Right ventricle myocardium inferior (tissue), 1 donor: ENCODE results near the gene TGFBR3L. TPM values are rescaled to one million over a fixed set of nuclear protein-coding genes. Genes with fewer than 3 reads are reported as not detected.
"Not testable (repeated sequence)": the region's sequence is repeated elsewhere in the genome, so short reads cannot be mapped to it uniquely, and the experiment has no call there.

ENCODE experiments used
- ATAC-seq: fragments of 200-7000 bp; cut with Tn5 transposase; one replicate; pipeline ENCODE4 v1.9.1; 2020; ENCODE audit warnings: mild to moderate bottlenecking, moderate library complexity
- DNase-seq: peaks from one replicate; pipeline ENCODE4 v3.0.0; 2021; ENCODE audit errors: missing footprints
- intact Hi-C: fragments of 100-400 bp; cut with DNase I; formaldehyde crosslinking; loops from one replicate; pipeline ENCODE4 v1.11.0; 2022
- total RNA-seq: library from RNA; stranded (reverse); fragmentation: NEBNext Ultra II Directional; extraction: Animal tissue kit (Norgen Biotek cat#: 25700); gene quantifications from one replicate; pipeline ENCODE4 v1.2.1, GENCODE V29; 2021
- donor health status: DM: no; HTN: yes; CAD: no; lungs with severe emphysema.

Gene TGFBR3L
- total RNA-seq, 1 donor from 2014 or later: 7.2 TPM

GRCh38 chr19:7933828-7934725, 19.4 kb downstream of the TGFBR3L start:
- DNase-seq (no peak), ATAC-seq (no peak)
- intact Hi-C loops: no loop called here

DNA sequence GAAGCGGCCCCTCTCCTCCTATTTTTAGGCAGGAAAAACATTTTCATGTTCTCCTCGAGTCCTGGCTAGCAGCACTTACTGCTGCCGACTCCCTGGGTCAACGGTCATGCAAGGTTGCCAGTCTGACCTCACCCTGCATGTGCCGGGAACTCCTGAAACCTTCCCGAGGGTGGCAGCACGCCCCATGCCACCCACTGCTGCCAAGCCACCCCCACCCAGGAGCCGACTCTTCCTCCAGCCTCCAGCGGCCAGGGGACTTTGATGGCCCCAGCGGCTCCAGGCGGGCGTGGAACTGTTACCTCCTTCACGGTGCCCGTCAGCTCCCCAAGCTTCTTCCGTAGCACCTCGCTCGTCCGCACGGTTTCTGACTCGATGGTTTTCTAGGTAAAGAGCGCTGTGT, 20.1 kb downstream of the TGFBR3L start:
- ATAC-seq (no peak), DNase-seq (peak; percentile 56)
- intact Hi-C loops: no loop called here

- DNase-seq (no peak), ATAC-seq (no peak)
Measured at GRCh38 chr19:7940841-7941240, 26.2 kb downstream of the TGFBR3L start.

DNA sequence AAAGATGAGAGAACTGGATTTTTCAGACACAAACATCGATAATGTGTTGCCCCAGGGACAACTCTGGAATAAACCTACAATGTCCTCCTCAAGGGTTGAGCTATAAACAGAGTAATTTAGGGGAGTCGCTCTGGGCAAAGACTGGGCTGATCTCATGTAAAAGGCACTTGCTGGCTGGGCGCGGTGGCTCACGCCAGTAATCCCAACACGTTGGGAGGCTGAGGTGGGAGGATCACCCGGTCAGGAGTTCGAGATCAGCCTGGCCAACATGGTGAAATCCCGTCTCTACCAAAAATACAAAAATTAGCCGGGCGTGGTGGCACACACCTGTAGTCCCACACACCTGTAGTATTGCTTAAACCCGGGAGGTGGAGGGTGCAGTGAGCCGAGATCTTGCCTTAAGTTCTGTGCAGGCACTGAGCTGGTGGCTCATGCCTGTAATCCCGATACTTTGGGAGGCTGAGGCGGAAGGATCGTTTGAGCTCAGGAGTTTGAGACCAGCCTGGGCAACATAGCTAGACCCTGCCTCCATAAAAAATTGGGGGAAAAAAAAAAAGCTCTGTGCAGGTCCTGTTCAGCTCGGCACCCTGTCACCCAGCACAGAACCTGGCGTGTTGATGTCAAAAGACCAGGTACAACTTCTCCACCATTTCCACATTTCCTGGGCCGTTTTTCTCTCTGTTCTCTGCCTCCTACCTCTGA, 27.4 kb downstream of the TGFBR3L start:
- ATAC-seq (no peak), DNase-seq (no peak)
- intact Hi-C loops: loop anchor here (2.0 to 5.0 kb wide), 2 partner anchors 21 to 215 kb away; partner anchors contain the start of gene SNAPC2

More at GRCh38 chr19:7940841-7941240, 26.2 kb downstream of the TGFBR3L start:
- intact Hi-C loops: loop anchor here (5.0 kb wide), 1 partner anchor 216 kb away; no protein-coding TSS in a partner anchor

DNA sequence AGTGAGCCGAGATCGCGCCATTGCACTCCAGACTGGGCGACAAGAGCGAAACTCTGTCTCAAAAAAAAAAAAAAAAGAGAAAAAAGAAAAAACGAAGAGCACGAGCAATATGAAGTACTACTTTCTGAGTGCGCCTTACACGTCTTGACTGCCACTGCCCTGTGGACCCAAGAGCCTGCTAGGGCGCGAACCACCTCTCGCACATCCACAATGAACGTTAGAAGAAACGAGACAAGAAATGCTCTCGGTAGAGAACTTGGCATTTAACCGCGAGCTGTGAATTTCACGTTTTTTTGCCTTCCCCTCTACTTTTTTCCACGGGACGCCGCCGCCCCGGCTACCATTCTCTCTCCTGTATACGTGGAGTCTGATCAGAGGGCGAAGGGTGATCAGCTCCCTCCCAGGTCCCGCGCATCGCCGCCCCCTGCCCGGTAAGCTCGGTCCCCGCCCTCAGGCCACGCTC, 28.4 kb downstream of the TGFBR3L start:
- intact Hi-C loops: loop anchor here (2.0 to 5.0 kb wide), 2 partner anchors 22 to 214 kb away; partner anchors contain the start of gene SNAPC2
- peak; percentile 7 for ATAC-seq

DNA sequence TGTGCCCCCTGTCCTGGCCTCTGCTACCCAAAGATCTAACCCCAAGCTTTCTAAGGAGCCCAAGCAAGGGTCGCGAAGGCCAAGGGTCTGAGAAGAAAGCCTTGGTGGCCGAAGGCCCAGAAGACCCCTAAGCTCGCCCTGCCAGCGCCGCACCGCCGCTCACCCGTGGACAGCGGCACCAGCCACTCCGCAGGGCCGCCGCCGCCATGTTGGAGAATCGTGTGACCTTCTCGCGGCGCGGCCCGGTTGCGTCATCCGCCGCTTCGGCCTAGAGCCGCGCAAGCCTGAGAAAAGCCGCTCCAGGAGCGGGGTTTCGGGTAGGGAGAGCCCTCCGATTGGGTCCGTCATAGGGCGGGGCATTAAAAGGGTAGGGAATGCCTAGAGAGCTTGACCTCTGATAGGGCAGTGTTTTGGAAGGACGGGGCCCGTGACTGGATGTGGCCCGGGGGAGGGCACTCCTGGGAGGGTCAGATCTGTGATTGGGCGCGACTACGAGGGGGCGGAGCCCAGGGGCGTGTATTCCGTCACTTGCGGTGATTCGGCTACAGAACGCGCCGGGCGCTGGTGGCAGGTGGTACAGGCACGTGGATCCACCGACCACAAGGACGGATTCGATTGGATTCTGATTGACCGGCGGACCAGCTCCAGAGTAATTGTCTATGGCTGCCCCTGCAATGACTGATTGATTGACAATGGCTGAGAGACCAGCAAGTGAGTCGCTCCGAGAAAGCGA, 29.0 kb downstream of the TGFBR3L start, which contains the start of gene TIMM44:
Gene TIMM44, minus strand, starts transcription at position 223 of the 733 bp plus-strand sequence. Its CDS starts 15 bp downstream, at position 208.
- ATAC-seq (peak; percentile 99), DNase-seq (peak; percentile 98)
- intact Hi-C loops: loop anchor here (1.0 to 5.0 kb wide), 4 partner anchors 23 to 310 kb away; partner anchors contain the start of gene SNAPC2

More for the DNA sequence above, 28.4 kb downstream of the TGFBR3L start:
- DNase-seq: no peak

- ATAC-seq (peak; percentile 67), DNase-seq (peak; percentile 90)
- intact Hi-C loops: loop anchor here (1.0 to 5.0 kb wide), 3 partner anchors 59 to 309 kb away; no protein-coding TSS in a partner anchor
Measured at GRCh38 chr19:7944177-7944761, 29.6 kb downstream of the TGFBR3L start.

- no peak for DNase-seq
- intact Hi-C loops: no loop called here
- no peak for ATAC-seq
Measured at GRCh38 chr19:7947939-7948338, 33.3 kb downstream of the TGFBR3L start.

DNA sequence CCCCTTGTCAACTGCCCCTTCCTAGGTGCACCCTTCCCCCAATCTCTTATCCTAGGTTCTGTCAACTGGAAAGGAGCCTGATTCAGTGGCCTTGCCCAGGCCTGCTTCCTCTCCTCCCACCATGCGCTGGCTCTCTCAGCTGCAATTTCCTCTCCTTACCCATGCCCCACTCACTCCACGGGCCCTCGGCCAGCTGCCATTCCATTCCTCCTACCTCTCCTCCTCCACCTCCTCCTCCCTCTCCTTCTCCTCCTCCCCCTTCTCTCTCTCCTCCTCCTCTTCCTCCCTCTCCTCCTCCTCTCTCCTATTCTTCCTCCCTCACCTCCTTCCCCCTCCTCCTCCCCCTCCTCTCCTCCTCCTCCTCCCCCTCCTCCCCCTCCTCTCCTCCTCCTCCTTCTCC, 38.4 kb downstream of the TGFBR3L start:
- ATAC-seq (no peak), DNase-seq (no peak)
- intact Hi-C loops: no loop called here

GRCh38 chr19:7953576-7953975, 38.9 kb downstream of the TGFBR3L start:
- intact Hi-C loops: no loop called here
- no peak for ATAC-seq
- DNase-seq: no peak

DNA sequence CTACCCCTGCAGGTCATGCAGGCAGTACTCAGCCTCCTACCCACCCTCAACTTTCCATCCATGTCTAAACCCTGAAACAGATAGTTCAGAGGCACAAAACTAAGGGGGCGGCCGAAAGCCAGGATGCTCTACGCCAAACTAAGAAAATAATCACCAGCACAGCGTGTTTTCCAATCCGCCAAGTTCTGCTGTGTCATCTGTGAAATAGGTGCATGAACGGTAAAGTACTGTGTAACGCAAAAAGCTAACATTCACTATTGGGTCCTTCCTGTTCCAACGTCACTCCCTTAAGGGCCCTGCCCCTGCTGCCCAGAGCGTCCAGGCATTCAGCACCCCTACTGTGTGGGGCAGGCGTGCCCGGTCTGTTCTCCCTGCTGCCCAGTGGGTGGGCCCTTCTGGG, 41.1 kb downstream of the TGFBR3L start:
- no peak for DNase-seq
- ATAC-seq: no peak
- intact Hi-C loops: no loop called here

DNA sequence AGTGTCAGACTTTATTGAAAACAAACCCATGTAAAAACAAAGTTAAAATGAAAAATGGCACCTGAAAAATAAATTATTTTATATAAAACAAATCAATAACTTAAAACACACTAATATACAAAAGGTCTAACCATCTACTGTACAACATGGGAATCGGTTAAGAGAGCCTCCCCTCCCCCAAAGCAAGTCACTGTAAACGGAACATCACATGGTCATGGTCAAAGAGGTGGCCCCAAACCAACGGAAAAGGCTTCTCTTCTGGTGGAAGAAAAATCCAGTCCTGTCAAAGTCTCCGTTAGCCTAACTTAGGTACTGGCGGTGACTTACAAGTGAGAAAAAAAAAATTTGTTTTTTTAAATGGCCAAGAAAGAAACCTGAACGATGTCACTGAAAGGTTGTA, 44.6 kb downstream of the TGFBR3L start:
- ATAC-seq (no peak), DNase-seq (no peak)
- intact Hi-C loops: no loop called here

GRCh38 chr19:7961082-7961481, 46.5 kb downstream of the TGFBR3L start:
- intact Hi-C loops, DNase-seq, ATAC-seq: not testable (repeated sequence)

DNA sequence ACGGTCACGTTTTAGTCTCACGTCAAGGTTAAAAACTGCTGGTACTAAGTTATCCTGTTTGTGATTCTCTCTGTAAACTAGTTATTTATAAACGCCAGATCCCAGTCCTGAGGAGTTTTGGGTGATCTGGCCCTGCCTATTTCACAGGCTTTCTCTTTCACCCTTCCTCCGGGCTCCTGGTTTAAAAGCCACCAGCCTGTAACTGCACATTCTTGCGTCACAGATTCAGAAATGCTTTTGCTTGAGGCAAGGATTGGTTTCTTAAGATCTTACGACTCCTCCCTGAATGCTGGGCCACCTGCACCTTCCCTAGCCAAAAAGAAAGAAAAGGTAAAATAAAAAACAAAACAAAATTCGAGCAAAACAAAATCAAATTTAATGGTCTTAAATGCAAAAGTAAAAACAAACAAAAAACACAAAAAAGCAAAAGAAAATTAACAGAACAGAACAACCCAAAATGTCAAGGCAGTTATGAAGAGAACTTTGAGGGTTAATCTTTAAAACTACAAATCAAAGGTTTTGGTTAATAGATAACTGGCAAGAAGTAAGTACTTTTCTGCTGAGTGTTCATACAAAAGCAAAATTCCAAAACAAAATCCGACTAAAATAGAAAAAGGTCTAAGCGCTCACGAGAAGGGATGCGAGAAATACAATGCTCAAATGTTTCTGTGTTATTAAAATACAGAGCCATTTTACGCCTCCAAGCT, 47.4 kb downstream of the TGFBR3L start:
- DNase-seq: no peak
- intact Hi-C loops: no loop called here
- ATAC-seq: no peak

GRCh38 chr19:7962644-7963268, 48.1 kb downstream of the TGFBR3L start:
- no peak for ATAC-seq
- intact Hi-C loops: no loop called here
- peak; percentile 17 for DNase-seq

DNA sequence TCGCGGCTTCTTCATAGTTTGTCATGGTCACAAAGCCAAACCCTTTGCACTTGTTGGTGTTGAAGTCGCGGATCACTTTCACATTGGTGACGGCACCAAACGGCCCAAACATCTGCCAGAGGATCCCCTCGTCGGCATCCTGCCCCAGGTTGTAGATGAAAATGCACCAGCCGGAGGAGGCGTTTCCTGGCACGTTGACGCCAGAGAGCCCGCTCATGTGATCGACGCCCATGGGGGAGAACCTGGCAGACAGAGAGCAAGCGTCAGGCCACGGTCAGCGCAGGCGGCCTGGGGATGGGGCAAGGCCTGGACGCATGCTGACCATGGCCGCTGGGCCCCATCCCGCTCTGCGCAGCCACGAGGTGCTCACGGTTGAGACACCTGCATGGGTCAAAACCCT, 48.9 kb downstream of the TGFBR3L start:
- no peak for ATAC-seq
- intact Hi-C loops: no loop called here
- DNase-seq: peak; percentile 64

- intact Hi-C loops: no loop called here
- DNase-seq (no peak), ATAC-seq (no peak)
Measured at GRCh38 chr19:7965259-7965841, 50.7 kb downstream of the TGFBR3L start.
